ENCODE data around the gene CACNA1D. TPM values are rescaled to one million over a fixed set of nuclear protein-coding genes. Genes with fewer than 3 reads are reported as not detected.

The CACNA1D gene
- total and polyA plus RNA-seq, 2 donors (not counting 1 experiment from before 2014, with no cell fraction given) = 0.17 to 0.37 TPM

GRCh38 chr3:53811143-53811927 lies 316.9 kb downstream of the CACNA1D start:
- H3K27me3 ChIP-seq (ENCODE audit: control insufficient read depth, insufficient read depth, low read length) = no peaks in the 10 kb centered on the region
- no peaks in the 10 kb centered on the region for H3K9me3 ChIP-seq (ENCODE audit: control insufficient read depth, insufficient read depth, low read depth, low read length)
- DNase-seq (ENCODE audit: low read depth in 2 of 2) = no peak
- TF ChIP-seq CTCF (conservative IDR thresholded peaks at IDR 0.05 in 1 of 2, IDR thresholded peaks at IDR 0.05 in 1 of 2; ENCODE audit: low read depth in 1 of 2, low read length in 2 of 2) (no peak), EZH2 (IDR thresholded peaks at IDR 0.05; ENCODE audit: low read length, missing control alignments) (no peak)
- H3K79me2 ChIP-seq (ENCODE audit: control insufficient read depth, insufficient read depth, low read length) = no peaks in the 10 kb centered on the region
- H3K4me3 ChIP-seq (replicated peaks in 1 of 4; ENCODE audit: control extremely low read depth in 1 of 4, insufficient read depth in 1 of 4, low read depth in 3 of 4, low read length in 4 of 4) = no peak overlapping the region
- H4K20me1 ChIP-seq (ENCODE audit: control insufficient read depth, extremely low read depth, insufficient read depth, low read length) = no peaks in the 10 kb centered on the region
- no peaks in the 10 kb centered on the region for H3K36me3 ChIP-seq (ENCODE audit: control insufficient read depth, insufficient read depth, low read length)
- peaks cover under 1% of the 10 kb centered on the region for H3K4me1 ChIP-seq (ENCODE audit: control insufficient read depth, extremely low read depth, insufficient read depth, low read length)
- no peak overlapping the region for H2AFZ ChIP-seq (ENCODE audit: low read length)
- H3K4me2 ChIP-seq (ENCODE audit: extremely low read depth, insufficient read depth, low read length) = no peak overlapping the region
- no peak overlapping the region for H3K9ac ChIP-seq (ENCODE audit: insufficient read depth, low read length)
- H3K27ac ChIP-seq (ENCODE audit: insufficient read depth, low read length) = no peak overlapping the region

GRCh38 chr3:53812434-53812833 lies 318.0 kb downstream of the CACNA1D start:
- Histone ChIP-seq H3K27me3 (ENCODE audit: control insufficient read depth, insufficient read depth, low read length) (no peaks in the 10 kb centered on the region), H3K79me2 (ENCODE audit: control insufficient read depth, insufficient read depth, low read length) (no peaks in the 10 kb centered on the region), H3K4me3 (replicated peaks in 1 of 4; ENCODE audit: control extremely low read depth in 1 of 4, insufficient read depth in 1 of 4, low read depth in 3 of 4, low read length in 4 of 4) (no peak overlapping the region), H3K4me2 (ENCODE audit: extremely low read depth, insufficient read depth, low read length) (no peak overlapping the region), H3K27ac (ENCODE audit: insufficient read depth, low read length) (no peak overlapping the region), H2AFZ (ENCODE audit: low read length) (no peak overlapping the region), H3K4me1 (ENCODE audit: control insufficient read depth, extremely low read depth, insufficient read depth, low read length) (no peaks in the 10 kb centered on the region), H4K20me1 (ENCODE audit: control insufficient read depth, extremely low read depth, insufficient read depth, low read length) (no peaks in the 10 kb centered on the region), H3K9ac (ENCODE audit: insufficient read depth, low read length) (no peak overlapping the region), H3K9me3 (ENCODE audit: control insufficient read depth, insufficient read depth, low read depth, low read length) (no peaks in the 10 kb centered on the region), H3K36me3 (ENCODE audit: control insufficient read depth, insufficient read depth, low read length) (no peaks in the 10 kb centered on the region)
- no peak for DNase-seq (ENCODE audit: low read depth in 2 of 2)
- TF ChIP-seq EZH2 (IDR thresholded peaks at IDR 0.05; ENCODE audit: low read length, missing control alignments) (no peak), CTCF (conservative IDR thresholded peaks at IDR 0.05 in 1 of 2, IDR thresholded peaks at IDR 0.05 in 1 of 2; ENCODE audit: low read depth in 1 of 2, low read length in 2 of 2) (no peak)

GRCh38 chr3:53813229-53813628 lies 318.8 kb downstream of the CACNA1D start:
- Histone ChIP-seq H3K36me3 (ENCODE audit: control insufficient read depth, insufficient read depth, low read length) (no peaks in the 10 kb centered on the region), H3K27me3 (ENCODE audit: control insufficient read depth, insufficient read depth, low read length) (no peaks in the 10 kb centered on the region), H4K20me1 (ENCODE audit: control insufficient read depth, extremely low read depth, insufficient read depth, low read length) (no peaks in the 10 kb centered on the region), H3K4me2 (ENCODE audit: extremely low read depth, insufficient read depth, low read length) (no peak overlapping the region), H3K27ac (ENCODE audit: insufficient read depth, low read length) (no peak overlapping the region), H3K79me2 (ENCODE audit: control insufficient read depth, insufficient read depth, low read length) (no peaks in the 10 kb centered on the region), H2AFZ (ENCODE audit: low read length) (no peak overlapping the region), H3K4me1 (ENCODE audit: control insufficient read depth, extremely low read depth, insufficient read depth, low read length) (no peaks in the 10 kb centered on the region), H3K4me3 (replicated peaks in 1 of 4; ENCODE audit: control extremely low read depth in 1 of 4, insufficient read depth in 1 of 4, low read depth in 3 of 4, low read length in 4 of 4) (no peak overlapping the region), H3K9me3 (ENCODE audit: control insufficient read depth, insufficient read depth, low read depth, low read length) (no peaks in the 10 kb centered on the region), H3K9ac (ENCODE audit: insufficient read depth, low read length) (no peak overlapping the region)
- TF ChIP-seq EZH2 (IDR thresholded peaks at IDR 0.05; ENCODE audit: low read length, missing control alignments) (no peak), CTCF (conservative IDR thresholded peaks at IDR 0.05 in 1 of 2, IDR thresholded peaks at IDR 0.05 in 1 of 2; ENCODE audit: low read depth in 1 of 2, low read length in 2 of 2) (no peak)
- no peak for DNase-seq (ENCODE audit: low read depth in 2 of 2)
